Measurements from ENCODE around the gene MIOS.
A peak's percentile ranks its signal among the peaks of the same experiment; 100 is the strongest.

Gene MIOS

DNA sequence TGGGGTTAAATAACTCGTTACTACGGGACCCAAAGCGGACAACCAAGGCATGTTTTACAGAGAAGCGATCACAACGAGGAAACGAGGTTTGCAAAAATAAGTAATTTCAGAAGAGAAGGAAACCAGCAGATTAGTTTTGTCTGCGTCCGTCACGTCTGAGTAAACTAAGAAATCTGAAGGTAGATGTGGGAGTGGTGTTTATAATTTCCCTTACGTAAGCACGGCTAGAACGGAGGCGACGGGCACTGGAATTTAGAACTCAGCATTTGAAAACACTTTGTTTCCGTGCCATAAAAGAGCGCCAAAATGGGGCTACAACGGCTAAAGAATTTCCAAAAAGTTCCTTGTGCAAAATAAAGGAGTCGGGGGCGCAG lies 73.2 kb downstream of the MIOS start:
- no peak for TF ChIP-seq EZH2phosphoT487 (IDR thresholded peaks at IDR 0.05; ENCODE audit: borderline replicate concordance, low read length)

GRCh38 chr7:7640221-7641128 lies 73.8 kb downstream of the MIOS start, which contains the start of gene UMAD1:
Gene UMAD1, plus strand, starts transcription at chr7:7640752. Its CDS starts 32,620 bp downstream, at chr7:7673372.
- no peaks in the 10 kb centered on the region for H3K27me3 ChIP-seq (ENCODE audit: control insufficient read depth, low read length)
- peaks cover 4% of the 10 kb centered on the region; the same call in 1 of the 2 replicates for H3F3A ChIP-seq (ENCODE audit: control insufficient read depth, insufficient read depth)
- H3K9me3 ChIP-seq (ENCODE audit: control insufficient read depth, insufficient read depth, low read length) = no peaks in the 10 kb centered on the region
- no peaks in the 10 kb centered on the region for H4K20me1 ChIP-seq (ENCODE audit: control insufficient read depth, insufficient read depth, low read depth, low read length)
- peak within 1 kb of the TSS; percentile 96 for H3K4me2 ChIP-seq (ENCODE audit: low read length)
- peaks cover 51% of the 10 kb centered on the region for H3K79me2 ChIP-seq (ENCODE audit: control insufficient read depth, low read length)
- H3K4me1 ChIP-seq (ENCODE audit: control insufficient read depth, low read length) = peaks cover 28% of the 10 kb centered on the region
- TF ChIP-seq EZH2phosphoT487 (IDR thresholded peaks at IDR 0.05; ENCODE audit: borderline replicate concordance, low read length) = no peak
- TF ChIP-seq CTCF (IDR thresholded peaks at IDR 0.05; ENCODE audit: low read depth, low read length, poor library complexity, severe bottlenecking) = no peak
- H3K27ac ChIP-seq (ENCODE audit: low read depth, low read length) = peak within 1 kb of the TSS; percentile 80
- H3K4me3 ChIP-seq (ENCODE audit: low read length) = peak within 1 kb of the TSS; percentile 91
- peaks cover 42% of the 10 kb centered on the region for H3K36me3 ChIP-seq (ENCODE audit: control insufficient read depth, low read length)
- H3K9me2 ChIP-seq (replicated peaks; ENCODE audit: control insufficient read depth, low read length) = no peaks in the 10 kb centered on the region

More for the DNA sequence above, 73.2 kb downstream of the MIOS start:
- peaks cover 4% of the 10 kb centered on the region; the same call in 1 of the 2 replicates for H3F3A ChIP-seq (ENCODE audit: control insufficient read depth, insufficient read depth)
- peaks cover 28% of the 10 kb centered on the region for H3K4me1 ChIP-seq (ENCODE audit: control insufficient read depth, low read length)
- H3K27ac ChIP-seq (ENCODE audit: low read depth, low read length) = peak overlapping the region; percentile 80
- no peaks in the 10 kb centered on the region for H3K9me3 ChIP-seq (ENCODE audit: control insufficient read depth, insufficient read depth, low read length)
- peak overlapping the region; percentile 91 for H3K4me3 ChIP-seq (ENCODE audit: low read length)
- no peaks in the 10 kb centered on the region for H4K20me1 ChIP-seq (ENCODE audit: control insufficient read depth, insufficient read depth, low read depth, low read length)
- H3K27me3 ChIP-seq (ENCODE audit: control insufficient read depth, low read length) = no peaks in the 10 kb centered on the region
- peak overlapping the region; percentile 96 for H3K4me2 ChIP-seq (ENCODE audit: low read length)
- H3K36me3 ChIP-seq (ENCODE audit: control insufficient read depth, low read length) = peaks cover 48% of the 10 kb centered on the region
- peaks cover 48% of the 10 kb centered on the region for H3K79me2 ChIP-seq (ENCODE audit: control insufficient read depth, low read length)
- H3K9me2 ChIP-seq (replicated peaks; ENCODE audit: control insufficient read depth, low read length) = no peaks in the 10 kb centered on the region

DNA sequence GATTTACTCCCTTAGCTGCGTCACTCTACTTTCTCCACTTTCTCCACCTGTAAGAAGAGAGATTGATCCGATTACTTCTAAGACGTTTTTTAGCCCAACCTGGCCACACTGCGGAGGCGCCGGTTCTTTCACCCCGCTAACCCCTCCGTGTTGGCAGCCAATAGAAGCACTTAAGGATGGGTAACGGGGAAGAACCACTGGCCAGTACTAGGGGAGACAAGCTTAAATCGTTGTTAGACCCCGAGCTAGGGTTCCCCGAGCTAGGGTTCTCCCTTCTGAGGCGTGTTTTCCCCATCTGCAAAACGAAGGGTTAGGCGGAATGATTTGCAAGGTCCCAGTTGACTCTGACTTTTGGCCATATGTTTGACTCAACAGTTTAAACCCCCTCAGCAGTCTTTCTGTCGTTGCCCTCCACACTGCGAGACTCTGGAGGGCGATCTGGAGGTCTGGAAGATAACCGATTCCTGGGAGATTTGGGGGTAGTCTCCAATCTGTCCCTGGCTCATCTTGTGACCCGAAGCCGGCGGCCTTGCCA lies 74.5 kb downstream of the MIOS start:
- H3K9me3 ChIP-seq (ENCODE audit: control insufficient read depth, insufficient read depth, low read length) = no peaks in the 10 kb centered on the region
- no peaks in the 10 kb centered on the region for H4K20me1 ChIP-seq (ENCODE audit: control insufficient read depth, insufficient read depth, low read depth, low read length)
- no peaks in the 10 kb centered on the region for H3K9me2 ChIP-seq (replicated peaks; ENCODE audit: control insufficient read depth, low read length)
- H3K4me2 ChIP-seq (ENCODE audit: low read length) = peak overlapping the region; percentile 69
- H3K4me3 ChIP-seq (ENCODE audit: low read length) = peak overlapping the region; percentile 91
- peaks cover 28% of the 10 kb centered on the region for H3K4me1 ChIP-seq (ENCODE audit: control insufficient read depth, low read length)
- H3F3A ChIP-seq (ENCODE audit: control insufficient read depth, insufficient read depth) = peaks cover 4% of the 10 kb centered on the region; the same call in 1 of the 2 replicates
- peak overlapping the region; percentile 35 for H3K27ac ChIP-seq (ENCODE audit: low read depth, low read length)
- peaks cover 35% of the 10 kb centered on the region for H3K36me3 ChIP-seq (ENCODE audit: control insufficient read depth, low read length)
- no peaks in the 10 kb centered on the region for H3K27me3 ChIP-seq (ENCODE audit: control insufficient read depth, low read length)
- TF ChIP-seq EZH2phosphoT487 (IDR thresholded peaks at IDR 0.05; ENCODE audit: borderline replicate concordance, low read length) (no peak), CTCF (IDR thresholded peaks at IDR 0.05; ENCODE audit: low read depth, low read length, poor library complexity, severe bottlenecking) (peak; percentile 17)
- peaks cover 56% of the 10 kb centered on the region for H3K79me2 ChIP-seq (ENCODE audit: control insufficient read depth, low read length)

Measured in DOHH2 (cell line).